Fibroblast of villous mesenchyme (primary cell): ENCODE measurements around the gene ASCL3. TPM values are rescaled to one million over a fixed set of nuclear protein-coding genes. Genes with fewer than 3 reads are reported as not detected.

Experiments
- DNase-seq: peaks from one replicate; pipeline ENCODE4 v3.0.0-alpha.2; 2010; ENCODE audit warnings: low read depth
- H3K4me3 ChIP-seq: 2 replicates; pipeline ENCODE4 v1.5.1; 2011; ENCODE audit warnings: low read depth, mild to moderate bottlenecking, low read length
- CTCF ChIP-seq: IDR thresholded peaks from 2 replicates; pipeline ENCODE4 v1.5.1; 2012; ENCODE audit warnings: low read depth, mild to moderate bottlenecking, low read length; ENCODE audit not compliant: insufficient read depth
- total RNA-seq: library from RNA; depleted of rRNA; stranded (reverse); fragments of >200 nt; gene quantifications from 2 replicates; pipeline ENCODE4 v1.2.3, GENCODE V29; 2012

The ASCL3 gene
- total RNA-seq, 1 donor: not detected

- TF ChIP-seq CTCF: no peak
- no peak for DNase-seq
- no peak overlapping the region for H3K4me3 ChIP-seq
Observed at GRCh38 chr11:8925711-8926110, 17.1 kb downstream of the ASCL3 start.

GRCh38 chr11:8922691-8923090 is 20.1 kb downstream of the ASCL3 start:
- no peak for DNase-seq
- no peak overlapping the region for H3K4me3 ChIP-seq
- no peak for TF ChIP-seq CTCF

GRCh38 chr11:8917157-8917825 is 25.5 kb downstream of the ASCL3 start:
- peak; percentile 87 for DNase-seq
- peak overlapping the region; percentile 35 for H3K4me3 ChIP-seq
- TF ChIP-seq CTCF: no peak

- no peak for TF ChIP-seq CTCF
- no peak overlapping the region for H3K4me3 ChIP-seq
- DNase-seq: no peak
Observed at GRCh38 chr11:8914661-8915018, 28.2 kb downstream of the ASCL3 start.

- H3K4me3 ChIP-seq: peak overlapping the region; percentile 34
- peak; percentile 74 for DNase-seq
- peak; percentile 77 for TF ChIP-seq CTCF
Observed at GRCh38 chr11:8913961-8914660, 28.7 kb downstream of the ASCL3 start.

- peak; percentile 96 for DNase-seq
- peak within 1 kb of the TSS; percentile 86 for H3K4me3 ChIP-seq
- no peak for TF ChIP-seq CTCF
Observed at GRCh38 chr11:8911029-8911823, 31.6 kb downstream of the ASCL3 start, which contains the start of gene AKIP1. Gene AKIP1, plus strand, starts transcription at chr11:8911189. Its CDS starts 261 bp downstream, at chr11:8911450.
